ENCODE results near the gene CSNK1G3. TPM values are rescaled to one million over a fixed set of nuclear protein-coding genes. Genes with fewer than 3 reads are reported as not detected.
A peak's percentile ranks its signal among the peaks of the same experiment; 100 is the strongest.

The CSNK1G3 gene
- total RNA-seq, 1 experiment from 2014 or later: 48.3 TPM

DNA sequence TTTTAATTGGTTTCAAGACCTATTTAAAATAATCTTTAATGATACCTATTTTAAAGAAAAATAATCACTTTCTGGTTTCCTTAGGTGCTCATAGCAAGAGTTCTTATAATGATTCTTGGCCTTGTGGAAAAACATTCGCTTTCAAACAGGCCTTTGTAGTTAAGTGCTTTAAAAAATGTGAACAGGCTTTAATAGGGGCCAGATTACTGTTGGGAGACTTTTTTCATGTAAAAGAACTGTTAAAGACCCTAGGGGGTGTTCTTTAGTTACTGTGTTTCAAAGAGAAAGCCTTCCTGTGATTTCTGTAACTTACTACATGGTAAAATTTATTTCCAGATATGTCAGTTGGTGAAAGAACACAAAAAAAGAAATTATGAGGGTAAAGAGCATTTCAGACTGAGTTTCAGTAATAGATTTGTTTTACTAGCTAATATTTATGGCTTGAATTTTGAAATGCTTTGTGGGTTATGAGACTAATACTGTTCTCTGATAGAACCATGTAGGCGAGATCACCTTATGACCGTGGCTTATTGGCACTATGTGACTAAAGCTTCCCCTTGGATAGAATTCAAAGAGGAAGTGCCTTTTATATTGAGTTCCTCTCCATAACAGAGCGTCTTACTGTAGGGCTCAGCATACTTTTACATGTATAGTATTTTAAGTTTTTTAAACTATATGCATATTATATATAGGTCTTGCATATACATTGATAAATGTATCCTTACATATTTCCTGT lies 70.7 kb downstream of the CSNK1G3 start:
- H3K4ac ChIP-seq (ENCODE audit: low read depth, low read length): no peak overlapping the region
- H2BK20ac ChIP-seq (ENCODE audit: low read depth, low read length, poor library complexity, severe bottlenecking): no peak overlapping the region
- no peak overlapping the region for H3K27ac ChIP-seq (ENCODE audit: insufficient read length, low read depth, low read length)
- H4K91ac ChIP-seq (ENCODE audit: insufficient read length, low read depth, low read length): no peak overlapping the region
- TF ChIP-seq, protein P1, sequence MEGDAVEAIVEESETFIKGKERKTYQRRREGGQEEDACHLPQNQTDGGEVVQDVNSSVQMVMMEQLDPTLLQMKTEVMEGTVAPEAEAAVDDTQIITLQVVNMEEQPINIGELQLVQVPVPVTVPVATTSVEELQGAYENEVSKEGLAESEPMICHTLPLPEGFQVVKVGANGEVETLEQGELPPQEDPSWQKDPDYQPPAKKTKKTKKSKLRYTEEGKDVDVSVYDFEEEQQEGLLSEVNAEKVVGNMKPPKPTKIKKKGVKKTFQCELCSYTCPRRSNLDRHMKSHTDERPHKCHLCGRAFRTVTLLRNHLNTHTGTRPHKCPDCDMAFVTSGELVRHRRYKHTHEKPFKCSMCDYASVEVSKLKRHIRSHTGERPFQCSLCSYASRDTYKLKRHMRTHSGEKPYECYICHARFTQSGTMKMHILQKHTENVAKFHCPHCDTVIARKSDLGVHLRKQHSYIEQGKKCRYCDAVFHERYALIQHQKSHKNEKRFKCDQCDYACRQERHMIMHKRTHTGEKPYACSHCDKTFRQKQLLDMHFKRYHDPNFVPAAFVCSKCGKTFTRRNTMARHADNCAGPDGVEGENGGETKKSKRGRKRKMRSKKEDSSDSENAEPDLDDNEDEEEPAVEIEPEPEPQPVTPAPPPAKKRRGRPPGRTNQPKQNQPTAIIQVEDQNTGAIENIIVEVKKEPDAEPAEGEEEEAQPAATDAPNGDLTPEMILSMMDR (conservative IDR thresholded peaks at IDR 0.05): no peak
- H4K8ac ChIP-seq (replicated peaks; ENCODE audit: insufficient read length, low read depth, low read length): no peak overlapping the region
- H2BK15ac ChIP-seq (ENCODE audit: low read depth, low read length): no peak overlapping the region
- H3K9me3 Mint-ChIP-seq: peaks cover 4 to 8% of the 10 kb centered on the region in 2 experiments; a peak in 4 of 5 replicates
- no peak overlapping the region for H2BK12ac ChIP-seq (ENCODE audit: insufficient read length, low read depth, low read length)
- H3K27ac Mint-ChIP-seq: peak overlapping the region in 2 of 3 experiments; percentile 36; a peak in 1 of 7 replicates
- WGBS (ENCODE audit: extremely low coverage, insufficient read length, low lambda C conversion rate): no CpG with 5 or more reads among the region's 4 CpGs
- no peak overlapping the region for H2BK120ac ChIP-seq (ENCODE audit: low read depth, low read length, poor library complexity, severe bottlenecking)
- H3K4me2 ChIP-seq (ENCODE audit: insufficient read depth, insufficient read length, low read length): no peak overlapping the region
- H3K27me3 Mint-ChIP-seq (ENCODE audit: low read depth): no peaks in the 10 kb centered on the region
- no peaks in the 10 kb centered on the region for H3K27me3 ChIP-seq (ENCODE audit: insufficient read depth, low read length)
- no peaks in the 10 kb centered on the region for H3K79me1 ChIP-seq (ENCODE audit: insufficient read depth, low read depth, low read length, poor library complexity, severe bottlenecking)
- no peak overlapping the region for H2AFZ ChIP-seq (ENCODE audit: low read length)
- H3K9ac ChIP-seq (ENCODE audit: extremely low read depth, insufficient read length, low read length): no peak overlapping the region
- H3K79me2 ChIP-seq (ENCODE audit: insufficient read depth, low read length): no peaks in the 10 kb centered on the region
- H4K20me1 ChIP-seq (ENCODE audit: control insufficient read depth, insufficient read depth, insufficient read length): no peaks in the 10 kb centered on the region
- H4K5ac ChIP-seq (ENCODE audit: insufficient read length, low read depth, low read length): no peak overlapping the region
- peaks cover 17 to 40% (median 22%) of the 10 kb centered on the region in 3 experiments for H3K36me3 Mint-ChIP-seq (ENCODE audit: insufficient read depth in 1 of 3, low read depth in 3 of 3)
- no peak overlapping the region for H3T11ph ChIP-seq (ENCODE audit: low read length)
- H3K23me2 ChIP-seq (ENCODE audit: insufficient read length, low read depth, low read length, poor library complexity, severe bottlenecking): no peaks in the 10 kb centered on the region
- H3K4me1 ChIP-seq (ENCODE audit: insufficient read depth, low read length): no peaks in the 10 kb centered on the region
- H3K9me3 ChIP-seq (ENCODE audit: control insufficient read depth, low read depth, low read length): no peaks in the 10 kb centered on the region
- H2AK5ac ChIP-seq (ENCODE audit: insufficient read length, low read length): no peak overlapping the region
- no peak overlapping the region for H3K23ac ChIP-seq (ENCODE audit: insufficient read length, low read depth, low read length)
- DNase-seq: no peak
- H3K18ac ChIP-seq (ENCODE audit: insufficient read length, low read depth, low read length): no peak overlapping the region
- H3K4me1 Mint-ChIP-seq: peaks cover 23 to 34% of the 10 kb centered on the region in 2 experiments
- H2BK5ac ChIP-seq (ENCODE audit: insufficient read length, low read length): no peak overlapping the region
- H3K56ac ChIP-seq (ENCODE audit: insufficient read length, low read depth, low read length): no peak overlapping the region
- peak overlapping the region in 1 of 2 experiments; percentile 56; a peak in 2 of 5 replicates for H3K4me3 Mint-ChIP-seq
- no peak overlapping the region for H3K14ac ChIP-seq (ENCODE audit: insufficient read depth, low read length)

Data from H9 (cell line).